HepG2 (cell line): Measurements from ENCODE around the gene CAMKMT.

Experiments used
- EED ChIP-seq: sonication (generic); formaldehyde crosslinking; IDR thresholded peaks from 2 replicates; pipeline ENCODE4 v1.5.0; 2020; ENCODE audit warnings: mild to moderate bottlenecking, missing genetic modification reagents
- MLX ChIP-seq: IDR thresholded peaks from 2 replicates; pipeline ENCODE4 v1.6.1; 2016
- ZFP36 ChIP-seq: fragments of 150-350 bp; IDR thresholded peaks from 2 replicates; pipeline ENCODE4 v1.6.1; 2018; ENCODE audit warnings: borderline replicate concordance, low read length, low read depth; ENCODE audit not compliant: partially characterized antibody
- ZNF550 ChIP-seq: sonication (generic); formaldehyde crosslinking; IDR thresholded peaks from 2 replicates; pipeline ENCODE4 v1.4.0; 2020; ENCODE audit warnings: mild to moderate bottlenecking, missing genetic modification reagents, borderline replicate concordance
- TF ChIP-seq, protein P1 (sequence below): sonication (generic); formaldehyde crosslinking; IDR thresholded peaks from 2 replicates; pipeline ENCODE4 v1.5.0; 2020; ENCODE audit warnings: mild to moderate bottlenecking, missing genetic modification reagents, moderate library complexity

- no peak for TF ChIP-seq EED
- TF ChIP-seq ZFP36 = no peak
- TF ChIP-seq, protein P1, sequence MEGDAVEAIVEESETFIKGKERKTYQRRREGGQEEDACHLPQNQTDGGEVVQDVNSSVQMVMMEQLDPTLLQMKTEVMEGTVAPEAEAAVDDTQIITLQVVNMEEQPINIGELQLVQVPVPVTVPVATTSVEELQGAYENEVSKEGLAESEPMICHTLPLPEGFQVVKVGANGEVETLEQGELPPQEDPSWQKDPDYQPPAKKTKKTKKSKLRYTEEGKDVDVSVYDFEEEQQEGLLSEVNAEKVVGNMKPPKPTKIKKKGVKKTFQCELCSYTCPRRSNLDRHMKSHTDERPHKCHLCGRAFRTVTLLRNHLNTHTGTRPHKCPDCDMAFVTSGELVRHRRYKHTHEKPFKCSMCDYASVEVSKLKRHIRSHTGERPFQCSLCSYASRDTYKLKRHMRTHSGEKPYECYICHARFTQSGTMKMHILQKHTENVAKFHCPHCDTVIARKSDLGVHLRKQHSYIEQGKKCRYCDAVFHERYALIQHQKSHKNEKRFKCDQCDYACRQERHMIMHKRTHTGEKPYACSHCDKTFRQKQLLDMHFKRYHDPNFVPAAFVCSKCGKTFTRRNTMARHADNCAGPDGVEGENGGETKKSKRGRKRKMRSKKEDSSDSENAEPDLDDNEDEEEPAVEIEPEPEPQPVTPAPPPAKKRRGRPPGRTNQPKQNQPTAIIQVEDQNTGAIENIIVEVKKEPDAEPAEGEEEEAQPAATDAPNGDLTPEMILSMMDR (CRISPR knock-in tag) = no peak
- no peak for TF ChIP-seq MLX (CRISPR knock-in tag)
- no peak for TF ChIP-seq ZNF550 (CRISPR knock-in tag)
Measured at GRCh38 chr2:44774826-44775492, 413.2 kb downstream of the CAMKMT start.
